Measurements from ENCODE around the gene GMPS.
"Not testable (repeated sequence)": the region's sequence is repeated elsewhere in the genome, so short reads cannot be mapped to it uniquely, and the experiment has no call there.

GMPS gene

DNA sequence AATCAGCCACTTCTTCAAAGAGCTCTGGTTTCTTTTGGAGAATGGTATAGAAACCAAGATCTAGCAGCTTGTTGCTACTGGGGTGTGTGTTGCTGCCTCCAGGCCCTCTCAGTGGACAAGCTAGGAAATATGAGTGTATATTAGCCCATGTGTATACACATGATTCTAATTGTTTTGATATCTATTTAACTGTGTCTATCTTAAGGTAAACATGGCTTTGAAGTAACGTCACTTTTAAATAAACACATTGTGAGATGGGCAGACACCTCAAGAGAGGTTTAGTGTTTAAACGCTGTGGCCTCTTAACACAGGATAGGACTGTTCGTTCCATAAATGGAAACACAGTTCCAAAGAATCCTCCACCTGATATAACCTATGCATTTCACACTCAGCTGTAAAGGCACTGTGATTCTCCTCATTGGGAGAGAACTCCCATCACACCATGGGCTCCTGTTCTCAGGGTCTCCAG lies 87.0 kb downstream of the GMPS start:
- TF ChIP-seq, protein P1, sequence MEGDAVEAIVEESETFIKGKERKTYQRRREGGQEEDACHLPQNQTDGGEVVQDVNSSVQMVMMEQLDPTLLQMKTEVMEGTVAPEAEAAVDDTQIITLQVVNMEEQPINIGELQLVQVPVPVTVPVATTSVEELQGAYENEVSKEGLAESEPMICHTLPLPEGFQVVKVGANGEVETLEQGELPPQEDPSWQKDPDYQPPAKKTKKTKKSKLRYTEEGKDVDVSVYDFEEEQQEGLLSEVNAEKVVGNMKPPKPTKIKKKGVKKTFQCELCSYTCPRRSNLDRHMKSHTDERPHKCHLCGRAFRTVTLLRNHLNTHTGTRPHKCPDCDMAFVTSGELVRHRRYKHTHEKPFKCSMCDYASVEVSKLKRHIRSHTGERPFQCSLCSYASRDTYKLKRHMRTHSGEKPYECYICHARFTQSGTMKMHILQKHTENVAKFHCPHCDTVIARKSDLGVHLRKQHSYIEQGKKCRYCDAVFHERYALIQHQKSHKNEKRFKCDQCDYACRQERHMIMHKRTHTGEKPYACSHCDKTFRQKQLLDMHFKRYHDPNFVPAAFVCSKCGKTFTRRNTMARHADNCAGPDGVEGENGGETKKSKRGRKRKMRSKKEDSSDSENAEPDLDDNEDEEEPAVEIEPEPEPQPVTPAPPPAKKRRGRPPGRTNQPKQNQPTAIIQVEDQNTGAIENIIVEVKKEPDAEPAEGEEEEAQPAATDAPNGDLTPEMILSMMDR (IDR thresholded peaks at IDR 0.05; ENCODE audit: low read depth, low read length): no peak
- no peak overlapping the region for H3K4me3 ChIP-seq (replicated peaks in 1 of 2; ENCODE audit: low read depth in 2 of 2, low read length in 2 of 2)
- no peak for DNase-seq (ENCODE audit: low read depth in 2 of 2)

DNA sequence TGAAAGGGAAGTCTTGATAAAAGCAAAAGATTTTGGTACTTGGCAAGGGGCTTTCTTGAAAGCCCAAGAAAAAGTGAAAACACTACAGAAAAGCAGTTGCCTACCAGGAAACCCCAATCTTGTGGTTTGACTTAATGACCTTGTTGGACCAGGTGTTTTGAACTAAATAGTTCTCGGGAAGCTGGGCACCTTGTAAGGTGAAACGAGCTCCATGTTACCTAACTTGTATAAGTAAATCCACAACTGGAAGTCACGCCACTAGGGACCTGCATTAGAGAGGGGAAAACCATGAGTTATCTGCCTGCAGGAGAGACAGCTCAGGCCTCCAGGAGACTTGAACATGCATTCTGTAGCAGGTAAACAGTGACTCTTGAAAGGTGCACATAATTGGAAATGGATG lies 88.2 kb downstream of the GMPS start:
- TF ChIP-seq, protein P1 (IDR thresholded peaks at IDR 0.05; ENCODE audit: low read depth, low read length): no peak
- no peak for DNase-seq (ENCODE audit: low read depth in 2 of 2)
- H3K4me3 ChIP-seq (replicated peaks in 1 of 2; ENCODE audit: low read depth in 2 of 2, low read length in 2 of 2): no peak overlapping the region

DNA sequence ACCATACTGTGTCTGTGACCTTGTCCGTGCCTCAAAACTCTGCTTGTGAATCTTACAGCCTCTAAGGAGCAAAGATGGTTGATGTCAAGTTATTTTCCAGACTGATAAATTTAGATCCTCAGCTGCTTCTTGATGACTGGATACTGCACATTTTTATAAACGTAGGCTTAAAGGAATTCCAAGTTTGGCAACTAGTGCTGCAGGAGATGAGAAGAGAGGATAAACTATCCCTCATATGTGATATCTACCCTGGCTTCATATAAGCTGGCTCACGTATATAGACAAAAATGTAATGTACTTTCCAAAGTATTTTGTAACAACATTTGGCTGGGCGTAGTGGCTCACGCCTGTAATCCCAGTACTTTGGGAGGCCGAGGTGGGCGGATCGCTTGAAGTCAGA lies 89.6 kb downstream of the GMPS start:
- DNase-seq (ENCODE audit: low read depth in 2 of 2): peak; percentile 81 to 88
- H3K4me3 ChIP-seq (replicated peaks in 1 of 2; ENCODE audit: low read depth in 2 of 2, low read length in 2 of 2): no peak overlapping the region
- TF ChIP-seq, protein P1 (IDR thresholded peaks at IDR 0.05; ENCODE audit: low read depth, low read length): no peak

DNA sequence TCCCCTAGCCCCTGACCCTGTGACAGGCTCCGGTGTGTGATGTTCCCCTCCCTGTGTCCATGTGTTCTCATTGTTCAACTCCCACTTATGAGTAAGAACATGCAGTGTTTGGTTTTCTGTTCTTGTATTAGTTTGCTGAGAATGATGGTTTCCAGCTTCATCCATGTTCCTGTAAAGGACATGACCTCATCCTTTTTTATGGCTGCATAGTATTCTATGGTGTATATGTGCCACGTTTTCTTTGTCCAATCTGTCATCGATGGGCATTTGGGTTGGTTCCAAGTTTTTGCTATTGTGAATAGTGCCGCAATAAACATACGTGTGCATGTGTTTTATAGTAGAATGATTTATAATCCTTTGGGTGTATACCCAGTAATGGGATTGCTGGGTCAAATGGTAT lies 90.6 kb downstream of the GMPS start:
- H3K4me3 ChIP-seq (replicated peaks in 1 of 2; ENCODE audit: low read depth in 2 of 2, low read length in 2 of 2); DNase-seq (ENCODE audit: low read depth in 2 of 2): not testable (repeated sequence)

DNA sequence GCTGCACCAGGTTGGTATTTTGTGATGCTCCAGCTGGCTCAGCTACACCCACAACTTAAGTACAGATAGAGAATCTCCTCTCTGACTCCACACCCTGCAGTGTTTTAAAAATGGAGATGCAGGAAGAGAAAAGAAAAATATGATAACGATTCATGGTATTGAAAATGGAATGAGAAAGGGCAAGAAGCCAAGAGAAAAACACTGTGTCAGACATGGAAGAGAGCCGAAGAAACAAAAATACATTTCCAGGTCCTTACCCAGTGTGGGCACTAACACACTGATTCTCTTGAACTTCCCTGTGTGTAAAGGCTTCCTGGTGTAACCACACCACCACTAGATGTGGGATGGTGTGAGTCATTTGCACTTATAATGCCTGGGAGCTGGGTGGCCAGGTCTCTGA lies 93.1 kb downstream of the GMPS start:
- TF ChIP-seq, protein P1 (IDR thresholded peaks at IDR 0.05; ENCODE audit: low read depth, low read length): no peak
- H3K4me3 ChIP-seq (replicated peaks in 1 of 2; ENCODE audit: low read depth in 2 of 2, low read length in 2 of 2): no peak overlapping the region
- DNase-seq (ENCODE audit: low read depth in 2 of 2): peak; percentile 53 to 59

DNA sequence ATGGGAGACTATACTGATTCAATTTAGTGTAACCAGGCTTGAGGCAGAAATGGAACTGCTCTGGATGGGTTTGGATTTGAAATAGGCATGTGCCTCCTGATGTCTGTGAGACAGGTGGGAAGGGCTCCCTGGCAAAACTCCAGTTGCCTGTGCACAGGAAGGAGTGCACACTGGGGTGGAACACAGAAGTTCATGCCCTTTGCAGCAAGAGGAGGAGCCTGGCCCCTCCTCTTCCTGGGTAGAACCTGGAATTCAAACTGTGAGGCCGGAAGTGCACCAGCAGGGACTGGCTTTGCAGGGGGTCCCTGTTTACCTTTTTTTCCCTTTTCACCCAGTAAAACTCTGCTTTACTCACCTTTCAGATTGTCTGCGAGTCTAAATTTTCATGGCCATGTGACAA lies 99.9 kb downstream of the GMPS start:
- TF ChIP-seq, protein P1 (IDR thresholded peaks at IDR 0.05; ENCODE audit: low read depth, low read length): no peak
- no peak overlapping the region for H3K4me3 ChIP-seq (replicated peaks in 1 of 2; ENCODE audit: low read depth in 2 of 2, low read length in 2 of 2)
- no peak for DNase-seq (ENCODE audit: low read depth in 2 of 2)

DNA sequence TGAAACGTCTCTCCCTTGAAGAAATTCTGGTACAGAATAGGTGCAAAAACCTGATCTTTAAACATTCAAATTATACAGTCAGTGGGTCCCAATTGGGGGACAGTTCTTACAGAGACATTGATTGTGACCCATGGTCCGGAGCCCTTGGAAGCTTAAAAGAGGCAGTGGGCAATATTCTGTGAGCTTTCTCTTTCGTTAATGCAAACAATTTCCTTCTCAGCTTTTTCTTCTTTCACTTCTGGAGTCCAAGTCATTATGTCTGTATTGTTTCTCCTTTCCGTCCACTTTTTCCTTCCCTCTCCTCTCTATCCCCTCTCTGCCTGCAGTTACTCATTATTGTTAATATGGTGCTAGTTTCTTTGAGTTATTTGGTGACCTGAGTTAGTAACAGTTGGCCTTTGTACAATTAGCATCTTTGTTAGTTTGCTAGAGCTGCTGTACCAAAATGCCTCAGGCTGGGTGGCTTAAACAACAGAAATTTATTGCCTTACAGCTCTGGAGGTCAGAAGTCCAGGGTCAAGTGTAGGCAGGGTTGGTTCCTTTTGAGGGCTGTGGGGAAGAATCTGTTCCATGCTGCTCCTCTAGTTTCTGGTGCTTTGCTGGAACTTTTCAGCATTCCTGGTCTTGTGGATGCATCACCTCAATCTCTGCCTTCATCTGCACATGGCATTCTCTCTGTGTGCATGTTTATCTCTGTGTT lies 102.6 kb downstream of the GMPS start:
- TF ChIP-seq, protein P1 (IDR thresholded peaks at IDR 0.05; ENCODE audit: low read depth, low read length): no peak
- no peak overlapping the region for H3K4me3 ChIP-seq (replicated peaks in 1 of 2; ENCODE audit: low read depth in 2 of 2, low read length in 2 of 2)
- DNase-seq (ENCODE audit: low read depth in 2 of 2): no peak
